Activated gamma-delta T cell treated with Interleukin-2 at 50 U/mL for 16 hours (primary cell): ENCODE results near the gene FGR.
A peak's percentile ranks its signal among the peaks of the same experiment; 100 is the strongest.

Source experiments
- DNase-seq: peaks from one replicate; pipeline ENCODE4 v3.0.0-alpha.2; 2020

Gene FGR

DNA sequence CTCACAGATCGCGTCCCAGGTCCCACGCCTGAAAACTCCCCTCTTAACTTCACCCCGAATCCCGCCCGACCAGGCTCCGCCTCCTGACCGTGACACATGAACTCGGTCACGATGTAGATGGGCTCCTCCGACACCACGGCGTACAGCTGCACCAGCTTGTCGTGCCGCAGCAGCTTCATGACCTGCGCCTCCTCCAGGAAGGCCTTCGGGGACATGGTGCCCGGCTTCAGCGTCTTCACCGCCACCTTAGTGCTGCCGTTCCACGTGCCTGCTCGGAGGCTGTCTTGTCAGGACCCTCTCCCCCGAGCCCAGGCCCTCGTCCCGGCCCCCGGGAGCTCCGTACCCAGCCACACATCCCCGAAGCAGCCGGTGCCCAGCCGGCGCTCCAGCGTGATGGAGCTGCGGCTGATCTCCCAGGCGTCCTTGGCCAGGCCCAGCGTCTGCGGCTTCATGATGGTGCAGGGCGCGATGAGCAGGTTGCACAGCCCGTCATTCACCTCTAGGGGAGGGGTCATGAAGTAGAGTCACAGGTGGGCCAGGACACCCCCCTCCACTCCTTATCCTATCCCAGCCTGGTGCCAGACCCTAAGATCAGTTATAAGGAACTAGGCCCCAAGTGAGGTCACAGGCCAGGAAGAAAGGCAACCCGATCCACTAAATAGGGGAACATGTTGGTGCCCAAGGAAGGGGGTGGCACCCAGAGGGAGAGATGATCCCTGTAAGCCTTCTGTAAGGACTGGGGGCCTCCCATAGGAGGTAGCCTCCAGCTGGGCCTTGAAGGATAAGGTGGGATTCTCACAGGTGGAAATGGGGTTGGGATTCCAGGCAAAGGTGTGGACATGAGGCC, 19.4 kb downstream of the FGR start:
- no peak for DNase-seq

DNA sequence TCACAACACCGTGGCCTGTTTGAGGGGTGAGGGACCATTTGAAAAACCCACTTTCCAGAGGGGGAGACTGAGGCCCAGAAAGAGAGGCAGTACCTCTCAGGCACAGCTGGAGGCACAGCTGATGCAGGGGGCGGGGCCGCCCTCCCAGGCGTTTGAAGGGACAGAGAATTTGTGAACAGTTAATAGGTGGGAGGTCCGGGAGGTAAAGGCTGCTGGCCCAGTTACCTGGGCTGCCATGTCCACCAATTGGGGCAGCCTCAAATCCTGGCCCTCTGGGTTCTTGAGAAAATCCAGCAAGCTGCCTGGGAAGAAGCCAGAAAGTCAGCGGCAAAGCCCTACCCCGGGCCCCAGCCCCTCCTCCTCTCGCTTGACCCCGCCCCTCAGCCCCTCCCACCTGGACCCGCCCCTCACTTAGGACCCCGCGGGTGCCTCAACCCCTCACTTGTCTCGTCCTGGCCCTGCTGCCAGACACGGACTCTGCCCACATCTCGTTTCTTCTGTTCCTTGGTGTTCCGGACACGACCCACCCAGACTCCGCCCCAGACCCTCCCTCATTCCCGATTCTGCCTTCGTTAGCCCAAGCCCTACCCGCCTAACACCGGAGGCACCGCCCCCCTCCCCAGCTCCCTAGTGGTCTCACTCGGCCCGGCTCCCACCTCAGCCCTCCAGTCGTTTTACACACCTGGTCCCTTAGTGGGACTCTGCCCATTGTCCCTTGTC, 20.2 kb downstream of the FGR start:
- DNase-seq = no peak

DNA sequence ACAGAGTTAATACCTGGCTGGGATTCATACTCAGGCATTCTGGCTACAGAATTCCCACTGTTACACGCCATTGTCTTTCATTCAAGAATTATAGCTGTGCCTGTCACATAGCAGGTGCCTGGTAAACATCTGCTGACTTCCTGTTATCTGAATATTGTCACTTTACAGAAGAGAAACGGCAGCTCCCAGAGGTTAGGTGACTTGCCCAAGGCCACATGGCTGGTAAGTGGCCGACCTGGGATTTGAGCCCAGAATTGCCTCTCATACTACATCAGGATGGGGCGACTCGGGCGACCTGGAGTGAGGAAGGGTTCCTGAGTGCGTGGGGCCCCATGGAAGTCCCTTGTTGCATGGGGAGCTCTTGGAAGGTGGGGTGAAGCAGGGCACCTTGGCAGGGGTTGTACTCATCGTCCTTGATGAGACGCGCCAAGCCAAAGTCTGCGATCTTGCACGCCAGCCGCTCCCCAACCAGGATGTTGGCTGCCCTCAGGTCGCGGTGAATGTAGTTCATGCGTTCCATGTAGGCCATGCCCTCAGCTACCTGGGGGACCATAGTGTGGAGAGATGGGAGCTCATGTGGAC, 20.9 kb downstream of the FGR start:
- DNase-seq = no peak

DNA sequence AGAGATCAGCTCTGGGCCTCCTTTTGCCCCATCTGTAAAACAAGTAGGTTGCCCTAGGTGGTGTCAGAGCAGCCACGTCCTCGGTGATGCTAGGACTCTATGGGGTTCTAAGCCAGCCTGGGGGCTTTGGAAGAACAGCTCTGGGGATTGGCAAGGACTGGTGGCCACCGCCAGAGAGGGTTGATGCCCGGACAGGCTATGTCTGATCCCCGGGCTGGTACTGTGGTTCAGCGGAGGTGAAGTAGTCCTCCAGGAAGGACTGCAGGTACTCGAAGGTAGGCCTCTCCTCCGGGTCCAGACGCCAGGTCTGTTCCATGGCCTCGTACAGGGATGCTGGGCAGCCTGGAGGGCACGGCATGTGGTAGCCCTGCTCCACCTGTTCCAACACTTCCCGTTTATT, 22.3 kb downstream of the FGR start:
- no peak for DNase-seq

DNA sequence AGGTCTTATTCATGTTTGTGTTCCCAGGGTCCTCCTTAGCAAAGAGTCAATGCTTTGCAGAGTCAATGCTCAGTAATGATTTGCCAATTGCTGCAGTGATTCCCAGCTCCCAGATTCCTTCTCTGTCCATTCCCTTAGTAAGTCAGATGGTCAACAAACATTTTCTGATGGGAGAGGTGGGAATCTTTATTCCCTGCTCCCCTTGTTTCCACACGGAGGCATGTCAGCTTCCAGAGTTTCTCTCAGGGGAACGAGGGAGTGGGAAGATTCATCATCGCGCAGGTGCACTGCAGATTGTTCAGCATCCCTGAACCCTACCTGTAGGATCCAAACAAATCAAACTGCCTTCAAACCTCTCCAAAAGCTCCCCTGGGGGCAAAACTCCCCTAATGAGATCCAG, 23.5 kb downstream of the FGR start:
- no peak for DNase-seq

DNA sequence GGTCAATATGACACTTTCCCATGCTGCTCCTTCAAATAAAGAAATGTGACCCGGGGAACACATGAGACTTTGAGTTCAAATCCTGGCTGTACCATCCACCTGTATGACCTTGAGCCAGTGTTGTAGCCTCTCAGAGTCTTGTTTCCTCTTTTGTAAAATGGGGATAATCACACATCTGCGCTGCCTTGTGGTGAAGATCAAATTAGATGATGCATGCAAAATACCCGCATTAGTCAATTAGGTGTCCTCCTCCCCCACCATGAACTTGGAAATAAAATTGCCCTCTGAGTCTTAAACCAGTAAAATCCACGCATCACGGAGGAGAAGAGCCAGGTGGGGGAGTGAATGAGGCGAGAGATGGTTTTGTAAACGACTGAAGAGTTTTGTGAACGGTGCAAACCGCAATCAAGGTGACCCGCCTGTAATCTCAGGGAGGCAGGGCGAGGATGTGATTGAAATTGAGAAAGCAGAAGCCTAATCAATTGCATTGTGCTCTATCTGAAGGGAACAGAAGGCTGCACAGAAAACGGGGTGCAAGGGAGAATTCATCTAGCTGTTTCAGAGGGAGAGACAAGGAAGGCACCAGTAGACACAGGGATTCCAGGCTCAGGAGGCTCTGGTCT, 25.3 kb downstream of the FGR start:
- no peak for DNase-seq

DNA sequence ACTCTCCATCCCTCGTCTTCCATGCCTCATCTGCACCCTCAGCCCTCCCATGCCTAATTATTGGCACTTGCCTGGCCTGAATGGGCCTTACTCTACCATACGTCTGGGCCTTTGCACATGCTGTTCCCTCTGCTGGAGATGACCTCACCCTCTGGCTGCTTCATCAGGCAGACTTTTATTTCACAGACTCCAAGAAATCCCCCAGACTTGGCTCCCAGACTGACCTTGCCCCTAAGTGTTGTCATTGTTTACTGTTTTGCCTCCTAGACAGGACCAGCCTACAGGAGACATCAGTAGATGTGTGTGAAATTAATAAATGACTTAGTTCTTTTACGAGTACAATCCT, 25.8 kb downstream of the FGR start:
- DNase-seq = no peak

DNA sequence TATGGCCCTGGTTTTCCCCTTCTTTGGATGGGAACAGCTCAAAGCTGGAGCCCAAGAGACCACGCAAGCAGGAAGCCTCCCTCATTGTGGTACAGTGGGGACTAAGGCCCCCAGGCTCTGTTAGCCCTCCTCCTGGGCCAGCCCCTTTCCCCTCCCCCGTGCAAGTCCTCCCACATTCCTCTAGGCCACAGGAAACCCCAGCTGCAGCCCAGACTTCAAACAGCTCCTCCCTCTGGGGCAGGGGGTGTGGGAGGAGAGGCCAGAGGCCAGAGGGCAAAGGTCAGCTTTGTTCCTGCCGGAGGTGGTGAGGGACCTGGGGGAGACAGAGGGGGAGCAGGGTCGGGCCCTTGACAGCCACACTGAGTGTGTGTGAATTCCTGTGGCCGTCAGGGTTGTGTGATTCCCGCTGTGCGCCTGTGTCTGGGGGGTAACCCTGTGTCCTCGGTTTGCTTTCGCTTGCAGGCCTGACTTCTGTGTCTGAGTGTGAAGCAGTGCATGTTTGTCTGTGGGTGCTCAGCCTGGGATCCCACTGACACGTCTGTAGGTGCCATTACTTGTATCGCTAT, 27.7 kb downstream of the FGR start:
- no peak for DNase-seq

DNA sequence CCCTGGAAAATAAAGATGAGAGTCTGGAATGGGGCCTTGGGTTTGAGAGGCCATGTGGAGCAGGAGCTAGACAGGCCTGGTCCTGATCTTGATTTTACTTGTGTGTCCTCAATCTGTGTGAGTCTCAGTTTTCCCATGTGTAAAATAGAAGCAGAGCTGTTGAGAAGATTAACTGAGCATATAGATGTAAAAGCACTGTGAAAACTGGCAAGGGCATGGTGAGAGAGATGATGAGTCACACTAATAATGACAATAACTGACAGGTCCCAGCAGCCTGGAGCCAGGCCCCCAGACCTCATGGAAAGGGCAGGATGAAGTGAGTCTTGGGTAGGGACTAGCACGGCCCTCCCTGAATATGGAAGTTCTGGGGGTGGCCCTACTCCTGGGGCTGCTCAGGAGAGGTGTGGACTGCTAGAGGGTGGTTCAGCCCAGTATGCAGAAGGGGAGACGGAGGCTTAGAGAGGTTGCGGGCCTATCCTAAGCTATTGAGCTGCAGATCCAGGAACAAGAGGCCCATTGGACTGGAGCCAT, 28.2 kb downstream of the FGR start:
- no peak for DNase-seq

DNA sequence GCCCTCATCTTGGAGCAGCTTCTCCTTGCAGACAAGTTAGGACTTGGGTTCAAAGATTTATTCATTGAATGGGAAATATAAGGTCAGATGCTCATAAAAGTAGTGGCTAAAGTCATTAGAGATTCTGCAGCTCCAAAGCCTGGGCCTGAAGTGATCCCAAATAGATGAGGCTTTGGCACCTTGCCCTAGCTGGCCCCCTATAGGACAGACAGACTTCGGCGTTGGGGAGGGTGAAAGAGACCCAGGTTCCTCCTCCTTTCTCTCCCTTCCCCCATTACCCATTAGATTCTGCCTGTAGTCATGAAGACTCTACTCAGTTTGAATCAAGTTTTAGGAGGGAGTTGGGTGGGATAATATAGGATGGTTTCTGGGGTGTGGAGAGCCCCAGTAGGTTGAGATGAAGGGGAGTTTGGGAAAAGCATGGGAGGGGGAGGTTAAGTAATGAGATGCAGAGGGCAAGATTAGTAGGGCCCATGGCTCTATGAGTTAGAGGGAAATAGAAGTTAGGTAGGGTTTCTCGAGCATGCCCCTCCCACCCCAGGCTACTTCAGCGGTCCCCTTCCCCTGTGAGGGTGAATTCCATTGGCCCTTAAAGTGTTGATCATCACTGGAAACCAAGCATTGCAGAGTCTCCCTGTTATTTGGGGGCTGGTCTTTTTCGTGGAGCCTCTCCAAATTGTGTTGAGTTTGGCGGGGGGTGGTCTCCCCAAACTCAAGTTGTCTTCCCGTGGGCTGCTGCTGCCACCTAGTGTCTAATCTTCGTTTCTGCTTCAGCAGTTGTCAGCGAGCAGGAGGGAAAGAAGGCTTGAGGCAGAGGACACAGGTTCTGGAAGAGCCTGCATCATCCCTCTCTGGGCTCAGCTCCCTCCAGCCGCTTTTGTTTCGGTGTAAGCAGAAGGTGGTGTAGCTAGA, 28.9 kb downstream of the FGR start:
- peak; percentile 62 for DNase-seq

DNA sequence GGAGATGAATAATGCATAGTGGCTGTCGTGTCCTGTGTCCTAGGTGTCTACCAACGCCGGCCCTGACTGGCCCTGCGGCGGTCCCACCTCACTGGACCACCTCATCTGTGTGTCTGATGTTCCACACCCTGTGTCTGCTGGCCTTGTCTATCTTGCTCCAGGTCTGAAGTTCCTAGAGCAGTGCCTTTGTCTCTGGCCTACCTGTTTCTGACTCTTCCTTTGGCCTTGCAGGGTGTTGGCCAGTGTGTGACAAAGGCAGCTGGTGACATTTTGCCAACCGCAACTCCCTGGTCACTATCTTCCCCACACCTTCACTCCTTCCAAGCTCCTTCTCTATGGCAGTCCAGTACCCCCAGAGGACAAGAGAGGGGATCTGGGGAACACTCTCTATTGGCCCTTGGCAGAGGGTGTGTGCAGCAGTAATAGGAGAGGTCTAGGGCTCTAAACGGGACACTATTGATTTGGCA, 29.7 kb downstream of the FGR start:
- no peak for DNase-seq

DNA sequence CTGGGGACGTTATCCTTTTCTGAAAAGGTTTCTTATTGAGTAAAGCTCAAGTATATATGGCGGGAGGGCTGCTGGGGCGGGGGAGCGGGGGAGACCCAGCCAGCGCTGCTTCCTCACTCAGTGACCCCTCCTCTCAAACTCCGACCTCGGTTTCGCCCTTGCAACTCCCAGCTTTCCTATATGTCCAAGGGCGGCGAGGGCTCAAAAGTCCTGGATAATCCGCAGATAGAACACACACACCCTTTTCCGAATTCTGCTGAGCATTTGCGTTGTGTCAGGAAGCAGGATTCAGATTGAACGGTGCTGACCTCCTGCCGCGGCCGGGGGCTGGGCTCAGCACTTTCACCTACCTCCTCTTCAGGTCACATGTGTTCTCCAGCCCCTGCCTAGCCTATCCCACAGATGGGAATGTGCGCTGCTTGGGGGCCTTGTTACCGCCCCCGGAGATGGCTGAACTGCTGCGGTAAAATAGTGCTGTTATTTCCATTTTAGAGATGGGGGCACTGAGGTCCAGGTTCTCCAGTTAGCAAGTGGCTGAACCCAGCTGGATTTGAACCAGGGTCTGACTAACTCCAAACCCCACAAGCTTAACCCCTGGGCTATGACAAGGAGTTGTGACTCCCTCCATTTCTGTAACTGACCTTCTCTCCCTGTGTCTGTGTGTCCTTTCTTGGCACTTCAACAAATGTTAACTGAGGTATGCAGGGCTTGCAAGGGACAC, 30.2 kb downstream of the FGR start:
- no peak for DNase-seq

DNA sequence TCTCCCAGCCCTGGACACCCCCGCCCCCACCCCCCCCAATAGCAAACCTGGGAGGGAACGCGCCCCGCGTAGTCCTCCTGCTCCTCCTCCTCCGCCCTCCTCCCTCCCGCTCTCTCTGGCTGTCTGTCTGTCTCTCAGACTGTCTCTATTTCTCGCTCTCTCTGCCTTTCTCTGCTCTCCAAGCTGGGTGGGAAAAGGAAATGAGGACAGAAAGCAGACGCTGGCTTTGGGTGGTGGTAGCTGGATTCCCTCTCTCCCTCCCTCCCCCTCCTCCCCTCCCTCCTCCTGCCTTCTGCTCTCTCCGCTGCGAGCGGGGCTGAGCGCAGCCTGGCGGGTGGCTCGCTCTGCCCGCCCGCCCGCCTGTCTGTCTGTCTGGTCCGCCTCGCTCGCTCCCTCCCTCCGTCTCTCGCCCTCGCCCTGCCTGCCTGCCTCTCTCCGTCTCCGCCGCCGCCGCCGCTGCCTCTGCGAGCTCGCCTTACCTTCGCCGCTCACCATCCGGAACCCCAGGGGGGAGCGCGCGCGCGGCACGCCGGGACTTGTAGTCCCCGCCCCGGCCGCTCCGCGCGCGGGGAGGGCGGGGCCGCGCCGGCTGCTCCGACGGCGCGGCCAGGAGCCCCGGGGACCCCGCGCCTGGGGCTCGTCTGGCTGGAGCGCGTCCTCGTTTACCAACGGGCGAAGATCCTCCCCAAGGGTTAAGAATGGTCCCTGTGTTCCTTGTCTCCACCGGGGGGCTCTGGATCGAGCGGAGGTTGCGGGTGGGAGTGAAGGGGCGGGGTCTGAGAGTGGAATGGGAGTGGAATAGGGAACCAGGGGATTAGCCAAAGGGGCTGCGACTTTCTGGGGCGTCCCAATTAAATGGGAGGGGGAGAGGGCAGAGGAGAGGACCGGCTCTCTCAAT, 31.1 kb downstream of the FGR start, which contains the start of gene AHDC1:
AHDC1 (minus strand) TSS at position 464 of the 898 bp plus-strand sequence. CDS start 52,029 bp downstream, outside the sequence.
- peak; percentile 90 for DNase-seq

DNA sequence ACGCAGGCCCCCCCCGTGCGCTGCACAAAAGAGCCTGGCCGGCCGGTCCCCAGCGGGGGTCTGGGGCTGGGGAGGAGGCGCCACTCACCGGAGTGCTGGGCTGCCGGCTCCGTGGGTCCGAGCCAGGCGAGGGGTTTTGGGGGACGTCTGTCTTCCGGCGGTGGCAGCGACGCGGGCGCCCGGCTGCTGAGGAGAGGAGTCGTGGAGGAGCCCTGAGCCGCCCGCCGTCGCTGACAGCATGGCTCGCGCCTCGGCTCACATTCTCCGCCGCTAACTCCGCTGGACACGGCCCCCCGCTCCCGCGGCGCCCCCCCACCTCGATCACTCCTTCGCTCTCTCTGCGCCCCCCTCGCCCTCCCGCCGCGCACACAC, 31.7 kb downstream of the FGR start:
- DNase-seq = peak; percentile 27

DNA sequence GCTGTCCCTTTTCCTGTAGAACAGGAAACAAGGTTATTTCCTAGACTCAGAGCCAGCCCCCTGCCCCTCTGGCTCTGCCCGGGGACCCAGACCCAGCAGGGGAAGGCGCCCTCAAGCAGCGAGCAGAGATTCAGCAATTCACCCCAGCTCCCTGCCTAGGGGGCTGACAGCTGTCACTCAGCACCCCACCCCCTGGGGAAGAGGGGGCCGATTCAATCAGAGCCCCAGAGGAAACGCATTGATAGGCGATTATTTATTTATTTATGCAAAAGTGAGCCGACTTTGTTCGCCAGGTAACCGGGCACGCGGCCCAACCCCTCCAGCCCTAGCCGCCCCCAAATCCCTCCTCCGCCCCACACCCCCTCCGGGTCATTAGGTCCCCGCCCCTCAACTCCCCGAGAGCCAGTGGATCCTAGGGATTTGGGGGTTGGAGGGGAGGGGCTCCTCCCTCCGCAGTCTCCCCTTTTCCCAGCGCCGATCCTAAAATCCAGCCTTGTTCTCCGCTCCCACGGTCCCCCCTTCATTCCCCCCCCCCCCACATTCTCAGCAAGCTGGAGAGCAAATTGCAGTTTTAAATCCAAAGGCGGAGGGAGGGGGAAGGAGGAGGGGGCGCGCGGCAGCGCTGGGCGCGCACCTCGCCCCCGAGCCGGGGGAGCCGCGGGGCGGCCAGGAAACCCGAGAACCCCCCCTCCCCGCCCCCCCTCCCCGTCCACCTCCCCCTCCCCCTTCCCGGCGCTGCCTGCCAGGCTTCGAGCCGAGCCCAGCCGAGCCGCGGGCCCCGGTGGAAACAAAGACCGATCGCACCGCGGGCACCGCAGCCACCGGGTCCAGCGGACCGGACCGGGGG, 32.3 kb downstream of the FGR start:
- DNase-seq = peak; percentile 32

DNA sequence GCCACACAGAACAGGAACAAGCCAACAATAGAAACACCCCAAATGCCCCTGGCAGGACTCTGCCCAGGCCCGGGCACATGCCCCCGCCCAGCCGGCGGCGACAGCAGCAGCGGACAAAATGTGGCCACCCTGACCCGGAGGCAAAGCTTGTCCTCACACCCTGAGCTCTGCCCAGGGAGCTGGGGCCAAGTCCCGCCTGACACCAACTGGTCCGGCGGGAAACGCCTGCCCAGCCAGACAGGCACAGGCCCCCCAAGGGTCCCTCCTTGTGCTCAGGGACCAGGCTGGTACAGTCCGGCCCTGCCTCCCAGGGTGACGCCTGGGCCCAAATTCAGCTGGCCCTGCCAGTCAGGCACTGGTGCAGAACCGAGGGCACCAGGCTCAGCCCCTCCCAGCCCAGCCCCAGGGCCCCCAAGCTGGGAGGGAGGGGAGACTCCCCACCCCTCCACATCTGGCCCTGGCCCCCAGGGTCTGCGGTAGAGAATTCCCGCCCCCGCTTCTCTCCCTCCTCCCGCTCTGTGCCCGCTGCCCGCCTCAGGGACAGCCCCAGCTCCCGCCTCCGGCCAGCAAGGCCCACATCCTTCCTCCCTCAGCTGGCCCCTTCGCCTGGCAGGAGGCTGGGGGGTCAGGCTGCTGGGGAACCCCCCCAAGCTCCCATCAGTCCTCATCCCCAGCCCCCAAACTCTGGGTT, 33.1 kb downstream of the FGR start:
- DNase-seq = no peak

DNA sequence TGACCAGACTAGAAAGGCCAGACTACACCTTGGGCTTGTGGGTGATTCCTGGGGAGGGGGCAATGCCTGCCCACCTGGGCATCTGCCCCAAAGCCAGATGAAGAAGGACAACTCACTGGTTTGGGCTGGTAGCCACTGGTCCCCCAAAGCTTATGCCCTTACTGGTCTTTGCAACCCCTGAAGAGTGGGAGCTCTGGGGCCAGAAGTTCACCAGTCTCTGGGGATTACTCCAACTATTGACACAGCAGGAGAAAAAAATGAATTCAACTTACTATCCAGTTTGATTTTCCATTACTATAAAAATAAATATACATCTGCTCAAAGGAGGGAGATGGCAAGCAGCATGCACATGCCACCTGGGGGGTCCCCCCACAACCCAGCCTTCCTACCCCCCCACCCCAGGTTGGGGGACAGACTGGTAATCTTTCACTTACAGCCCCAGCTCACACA, 33.6 kb downstream of the FGR start:
- no peak for DNase-seq

DNA sequence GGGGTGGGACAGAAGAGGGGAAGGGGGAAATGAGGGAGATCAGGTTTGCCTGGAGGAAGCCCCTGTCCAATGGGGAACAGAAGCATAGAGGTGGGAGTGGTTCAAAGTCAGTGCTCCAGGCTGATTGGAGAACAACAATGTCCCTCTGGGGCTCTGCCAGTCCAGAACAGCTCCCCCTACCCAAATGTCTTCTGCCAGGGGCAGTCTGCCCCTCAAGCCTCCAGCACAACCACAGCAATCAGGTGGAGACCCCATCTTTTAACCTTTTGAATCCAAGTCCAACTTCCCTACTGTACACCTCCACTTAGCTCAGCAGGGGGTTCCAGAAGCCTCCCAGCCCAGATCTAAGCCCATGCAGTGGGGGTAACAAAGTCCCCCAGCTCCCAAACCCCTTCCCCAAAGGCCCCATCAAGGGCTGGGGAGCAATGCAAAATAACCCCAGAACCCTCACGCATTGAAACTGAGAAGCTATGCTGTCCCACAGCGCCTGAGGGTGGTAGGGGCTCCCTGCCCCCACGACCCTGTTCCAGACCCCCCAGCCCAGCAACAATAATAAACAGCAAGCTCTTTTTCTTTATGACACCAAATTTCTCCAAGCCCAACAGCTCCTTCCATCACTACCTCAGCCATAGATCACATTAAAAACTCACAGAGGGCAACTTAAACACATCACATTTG, 34.3 kb downstream of the FGR start:
- no peak for DNase-seq
